Measurements from ENCODE around the gene RFX8.

The RFX8 gene

GRCh38 chr2:101415220-101415619, 59.7 kb downstream of the RFX8 start:
- Histone ChIP-seq H2AFZ (ENCODE audit: low read length) (no peak overlapping the region), H3K4me2 (ENCODE audit: low read depth, low read length, poor library complexity, severe bottlenecking) (no peak overlapping the region), H3K36me3 (ENCODE audit: insufficient read depth, low read length) (no peaks in the 10 kb centered on the region), H3K27me3 (ENCODE audit: insufficient read depth, low read length, poor library complexity, severe bottlenecking) (no peaks in the 10 kb centered on the region), H4K20me1 (ENCODE audit: insufficient read depth, low read length, poor library complexity, severe bottlenecking) (no peaks in the 10 kb centered on the region), H3K4me3 (ENCODE audit: low read length, poor library complexity, severe bottlenecking) (no peak overlapping the region), H3K9me2 (replicated peaks; ENCODE audit: low read depth, low read length) (no peaks in the 10 kb centered on the region), H3K79me2 (ENCODE audit: insufficient read depth, low read length) (no peaks in the 10 kb centered on the region), H3F3A (ENCODE audit: low read depth) (no peaks in the 10 kb centered on the region), H3K9me3 (ENCODE audit: insufficient read depth, low read depth, low read length) (no peaks in the 10 kb centered on the region), H3K4me1 (ENCODE audit: insufficient read depth, low read length, poor library complexity, severe bottlenecking) (no peaks in the 10 kb centered on the region), H3K9ac (ENCODE audit: low read depth, low read length, poor library complexity, severe bottlenecking) (no peak overlapping the region)
- TF ChIP-seq EZH2phosphoT487 (IDR thresholded peaks at IDR 0.05; ENCODE audit: borderline replicate concordance): no peak
- peak; percentile 36; the same call in 1 of the 2 replicates for TF ChIP-seq CTCF (conservative IDR thresholded peaks at IDR 0.05; ENCODE audit: low read length)

- no peaks in the 10 kb centered on the region for H4K20me1 ChIP-seq (ENCODE audit: insufficient read depth, low read length, poor library complexity, severe bottlenecking)
- H3K36me3 ChIP-seq (ENCODE audit: insufficient read depth, low read length): no peaks in the 10 kb centered on the region
- no peaks in the 10 kb centered on the region for H3K9me3 ChIP-seq (ENCODE audit: insufficient read depth, low read depth, low read length)
- H3K9ac ChIP-seq (ENCODE audit: low read depth, low read length, poor library complexity, severe bottlenecking): no peak overlapping the region
- H3K27me3 ChIP-seq (ENCODE audit: insufficient read depth, low read length, poor library complexity, severe bottlenecking): no peaks in the 10 kb centered on the region
- no peak overlapping the region for H3K4me3 ChIP-seq (ENCODE audit: low read length, poor library complexity, severe bottlenecking)
- H3F3A ChIP-seq (ENCODE audit: low read depth): no peaks in the 10 kb centered on the region
- no peaks in the 10 kb centered on the region for H3K4me1 ChIP-seq (ENCODE audit: insufficient read depth, low read length, poor library complexity, severe bottlenecking)
- no peak overlapping the region for H2AFZ ChIP-seq (ENCODE audit: low read length)
- H3K79me2 ChIP-seq (ENCODE audit: insufficient read depth, low read length): no peaks in the 10 kb centered on the region
- no peak for TF ChIP-seq CTCF (conservative IDR thresholded peaks at IDR 0.05; ENCODE audit: low read length)
- TF ChIP-seq EZH2phosphoT487 (IDR thresholded peaks at IDR 0.05; ENCODE audit: borderline replicate concordance): no peak
- H3K9me2 ChIP-seq (replicated peaks; ENCODE audit: low read depth, low read length): no peaks in the 10 kb centered on the region
- H3K4me2 ChIP-seq (ENCODE audit: low read depth, low read length, poor library complexity, severe bottlenecking): no peak overlapping the region
Observed at GRCh38 chr2:101412092-101412694, 62.7 kb downstream of the RFX8 start.

GRCh38 chr2:101410746-101411145, 64.2 kb downstream of the RFX8 start:
- H3K4me3 ChIP-seq (ENCODE audit: low read length, poor library complexity, severe bottlenecking): no peak overlapping the region
- H2AFZ ChIP-seq (ENCODE audit: low read length): no peak overlapping the region
- H3K4me1 ChIP-seq (ENCODE audit: insufficient read depth, low read length, poor library complexity, severe bottlenecking): no peaks in the 10 kb centered on the region
- no peak overlapping the region for H3K9ac ChIP-seq (ENCODE audit: low read depth, low read length, poor library complexity, severe bottlenecking)
- no peaks in the 10 kb centered on the region for H3K9me2 ChIP-seq (replicated peaks; ENCODE audit: low read depth, low read length)
- H3F3A ChIP-seq (ENCODE audit: low read depth): no peaks in the 10 kb centered on the region
- no peak overlapping the region for H3K4me2 ChIP-seq (ENCODE audit: low read depth, low read length, poor library complexity, severe bottlenecking)
- H4K20me1 ChIP-seq (ENCODE audit: insufficient read depth, low read length, poor library complexity, severe bottlenecking): no peaks in the 10 kb centered on the region
- no peaks in the 10 kb centered on the region for H3K9me3 ChIP-seq (ENCODE audit: insufficient read depth, low read depth, low read length)
- no peaks in the 10 kb centered on the region for H3K79me2 ChIP-seq (ENCODE audit: insufficient read depth, low read length)
- H3K27me3 ChIP-seq (ENCODE audit: insufficient read depth, low read length, poor library complexity, severe bottlenecking): no peaks in the 10 kb centered on the region
- no peak for TF ChIP-seq EZH2phosphoT487 (IDR thresholded peaks at IDR 0.05; ENCODE audit: borderline replicate concordance)
- TF ChIP-seq CTCF (conservative IDR thresholded peaks at IDR 0.05; ENCODE audit: low read length): no peak
- no peaks in the 10 kb centered on the region for H3K36me3 ChIP-seq (ENCODE audit: insufficient read depth, low read length)
